Raji (cell line): ENCODE results near the gene PRKCA.

Experiments used
- POLR2A ChIP-seq: IDR thresholded peaks from 2 replicates; pipeline ENCODE4 v1.6.1; 2011; ENCODE audit warnings: low read depth, low read length, control low read depth; ENCODE audit not compliant: insufficient read depth

Gene PRKCA

GRCh38 chr17:66571745-66572144 lies 269.3 kb downstream of the PRKCA start:
- TF ChIP-seq POLR2A: no peak

- TF ChIP-seq POLR2A: no peak
Measured at GRCh38 chr17:66573078-66573477, 270.7 kb downstream of the PRKCA start.

GRCh38 chr17:66574123-66574522 lies 271.7 kb downstream of the PRKCA start:
- TF ChIP-seq POLR2A: no peak

- TF ChIP-seq POLR2A: no peak
Measured at GRCh38 chr17:66576473-66576872, 274.1 kb downstream of the PRKCA start.

GRCh38 chr17:66577041-66577440 lies 274.6 kb downstream of the PRKCA start:
- no peak for TF ChIP-seq POLR2A

GRCh38 chr17:66578781-66579489 lies 276.5 kb downstream of the PRKCA start:
- no peak for TF ChIP-seq POLR2A

GRCh38 chr17:66579556-66579955 lies 277.1 kb downstream of the PRKCA start:
- TF ChIP-seq POLR2A: no peak

DNA sequence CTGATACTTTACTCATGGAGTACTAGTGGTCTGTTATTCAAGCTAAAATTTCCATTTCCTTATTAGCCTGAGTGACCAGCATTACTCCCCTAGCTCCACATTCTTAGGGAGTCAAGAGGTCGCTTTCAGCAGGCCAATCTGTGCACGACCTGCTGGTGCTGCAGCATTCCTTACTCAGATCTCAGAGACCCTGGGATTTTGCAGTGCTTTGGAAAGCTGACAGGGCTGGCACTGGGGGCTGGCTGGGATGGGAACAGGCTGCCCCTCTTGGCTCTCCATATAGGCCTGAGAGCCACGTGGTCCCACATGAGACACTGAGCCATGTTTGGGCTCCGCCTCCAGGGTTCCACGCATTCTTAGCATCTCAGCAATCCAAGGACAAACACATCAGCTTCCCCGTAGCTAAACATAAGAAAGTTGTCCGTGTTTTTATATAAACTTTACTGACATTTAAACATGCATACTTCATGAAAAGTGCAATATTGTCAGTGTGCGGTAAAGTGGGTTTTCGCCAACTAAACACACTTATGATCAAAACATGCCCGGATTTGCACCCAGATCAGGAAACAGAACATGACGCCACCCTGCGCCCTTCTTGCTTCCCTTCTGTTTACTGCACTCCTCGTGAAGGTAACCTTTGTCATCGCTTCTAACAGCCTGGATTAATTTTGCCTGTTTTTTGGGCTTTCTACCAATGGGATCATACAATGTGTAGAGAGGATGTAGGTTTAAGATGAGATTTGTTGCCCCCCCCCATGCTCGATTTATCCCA lies 278.0 kb downstream of the PRKCA start:
- no peak for TF ChIP-seq POLR2A

GRCh38 chr17:66580956-66581391 lies 278.6 kb downstream of the PRKCA start:
- no peak for TF ChIP-seq POLR2A

- no peak for TF ChIP-seq POLR2A
Measured at GRCh38 chr17:66582373-66583111, 280.1 kb downstream of the PRKCA start.

DNA sequence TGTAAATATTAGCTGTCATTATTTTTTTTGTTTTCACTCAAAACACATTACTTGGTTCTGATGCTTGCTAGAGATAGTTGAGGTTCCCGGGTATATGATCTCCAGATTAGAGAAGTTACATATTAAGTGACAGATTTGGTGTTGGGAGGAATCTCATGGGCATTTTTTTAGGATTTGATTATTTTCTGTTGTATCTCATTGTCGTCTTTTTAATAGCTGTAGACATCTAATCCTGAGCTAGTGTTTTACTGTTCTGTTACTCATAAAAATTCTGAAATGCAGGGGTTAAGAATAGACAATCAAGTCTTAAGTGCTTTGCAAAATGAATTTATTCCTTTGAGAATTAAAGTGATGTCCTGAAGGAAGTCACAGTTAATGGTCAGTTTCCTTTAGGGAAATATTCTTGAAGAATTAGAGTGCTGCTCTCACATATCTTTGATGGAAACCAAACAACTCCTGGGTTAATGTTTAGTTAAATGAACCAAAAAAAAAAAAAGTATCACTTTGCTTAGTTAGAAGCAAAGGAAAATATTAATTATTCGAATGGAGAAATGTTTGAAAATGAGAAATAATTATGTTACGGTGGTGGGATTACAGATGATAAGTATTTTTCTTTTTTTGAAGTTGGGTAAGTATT lies 280.8 kb downstream of the PRKCA start:
- no peak for TF ChIP-seq POLR2A

- TF ChIP-seq POLR2A: no peak
Measured at GRCh38 chr17:66584927-66585326, 282.5 kb downstream of the PRKCA start.

GRCh38 chr17:66585472-66585871 lies 283.1 kb downstream of the PRKCA start:
- TF ChIP-seq POLR2A: no peak

GRCh38 chr17:66589892-66590291 lies 287.5 kb downstream of the PRKCA start:
- no peak for TF ChIP-seq POLR2A

DNA sequence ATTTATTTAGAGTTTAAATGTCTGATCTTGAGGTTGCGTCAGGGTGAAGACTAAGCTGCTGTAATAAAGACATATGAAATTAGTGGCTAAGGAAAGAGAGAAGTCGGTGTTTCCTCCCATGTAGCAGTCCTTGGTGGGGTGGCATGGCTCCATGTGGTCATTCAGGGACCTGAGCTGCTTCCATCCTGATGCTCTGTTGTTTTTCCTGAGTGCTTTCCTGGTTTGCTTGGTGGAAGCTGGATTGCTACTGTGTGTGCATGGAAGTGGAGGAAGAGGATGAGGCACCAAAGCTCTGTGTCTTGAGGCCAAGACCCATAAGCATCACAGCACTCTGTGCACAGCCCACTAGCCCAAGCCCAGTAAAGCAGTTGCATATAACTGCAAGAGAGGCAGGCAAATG lies 290.7 kb downstream of the PRKCA start:
- TF ChIP-seq POLR2A: no peak
